Karpas-422 (cell line): ENCODE results near the gene NEIL1. TPM values are rescaled to one million over a fixed set of nuclear protein-coding genes. Genes with fewer than 3 reads are reported as not detected.
"Not testable (repeated sequence)": the region's sequence is repeated elsewhere in the genome, so short reads cannot be mapped to it uniquely, and the experiment has no call there.

Source experiments
- DNase-seq: peaks from one replicate; pipeline ENCODE4 v3.0.0-alpha.2; 2015
- H2AFZ ChIP-seq: fragments of 200-600 bp; sonication (generic); 2 replicates; pipeline ENCODE4 v1.6.1; 2014; ENCODE audit warnings: antibody characterized with exemption, low read length, mixed read lengths
- H3K27ac ChIP-seq: fragments of 200-600 bp; sonication (generic); 2 replicates; pipeline ENCODE4 v1.5.1; 2014; ENCODE audit warnings: mild to moderate bottlenecking, low read length, moderate library complexity
- H3K27me3 ChIP-seq: fragments of 200-600 bp; sonication (generic); 2 replicates; pipeline ENCODE4 v1.6.1; 2014; ENCODE audit warnings: low read length, mixed read lengths
- H3K36me3 ChIP-seq: fragments of 200-600 bp; sonication (generic); 2 replicates; pipeline ENCODE4 v1.6.1; 2014; ENCODE audit warnings: low read length, mixed read lengths; ENCODE audit not compliant: insufficient read depth
- H3K4me1 ChIP-seq: fragments of 200-600 bp; sonication (generic); 2 replicates; pipeline ENCODE4 v1.6.1; 2014; ENCODE audit warnings: mild to moderate bottlenecking, low read length, mixed read lengths
- H3K4me2 ChIP-seq: fragments of 200-600 bp; sonication (generic); 2 replicates; pipeline ENCODE4 v1.6.1; 2014; ENCODE audit warnings: low read length, low read depth, mild to moderate bottlenecking; ENCODE audit not compliant: poor library complexity, severe bottlenecking
- H3K4me3 ChIP-seq: fragments of 200-600 bp; sonication (generic); 2 replicates; pipeline ENCODE4 v1.5.1; 2014; ENCODE audit warnings: mild to moderate bottlenecking, antibody characterized with exemption, low read length, mixed read lengths
- H3K79me2 ChIP-seq: fragments of 200-600 bp; sonication (generic); 2 replicates; pipeline ENCODE4 v1.6.1; 2014; ENCODE audit warnings: mild to moderate bottlenecking, low read length, mixed read lengths
- H3K9ac ChIP-seq: fragments of 200-600 bp; sonication (generic); 2 replicates; pipeline ENCODE4 v1.6.0; 2014; ENCODE audit warnings: low read length
- H3K9me2 ChIP-seq: fragments of 200-600 bp; sonication (generic), shearing (Covaris generic); replicated peaks from 2 replicates; pipeline ENCODE4 v1.6.0; 2014; ENCODE audit warnings: mild to moderate bottlenecking, low read length, moderate library complexity; ENCODE audit not compliant: insufficient read depth
- H3K9me3 ChIP-seq: fragments of 300-700, 200-600 bp; sonication (generic); 2 replicates; pipeline ENCODE4 v1.6.1; 2014; ENCODE audit warnings: low read length, mixed read lengths
- H4K20me1 ChIP-seq: fragments of 200-600 bp; sonication (generic); 2 replicates; pipeline ENCODE4 v1.6.1; 2014; ENCODE audit warnings: mild to moderate bottlenecking, antibody characterized with exemption, low read length, low read depth; ENCODE audit not compliant: insufficient read depth
- total RNA-seq: library from RNA; depleted of rRNA; stranded (reverse); fragments of >200 nt; shearing (Covaris generic); gene quantifications from 2 replicates; pipeline ENCODE4 v1.2.3, GENCODE V29; 2014; ENCODE audit warnings: low replicate concordance; rRNA removed

NEIL1 gene
- total RNA-seq = 16.2 and 22.0 TPM in 2 replicates

GRCh38 chr15:75346796-75347221 is at the start of gene NEIL1:
NEIL1 (plus strand) TSS chr15:75347039; CDS start chr15:75348906, 1,867 bp downstream.
- no peaks in the 10 kb centered on the region for H3K9me2 ChIP-seq
- H3K4me3 ChIP-seq = peak within 1 kb of the TSS; percentile 72
- H3K9me3 ChIP-seq = no peaks in the 10 kb centered on the region
- H2AFZ ChIP-seq = peak within 1 kb of the TSS; percentile 12; the same call in 1 of the 2 replicates
- H3K27ac ChIP-seq = no peak within 1 kb of the TSS
- DNase-seq = no peak
- H3K27me3 ChIP-seq = no peaks in the 10 kb centered on the region
- H4K20me1 ChIP-seq = 0 out of 2 replicates have a peak, but pooled peaks cover 5% of the 10 kb centered on the region
- H3K4me2 ChIP-seq = peak within 1 kb of the TSS; percentile 82
- H3K79me2 ChIP-seq = no peaks in the 10 kb centered on the region
- H3K9ac ChIP-seq = peak within 1 kb of the TSS; percentile 71
- no peaks in the 10 kb centered on the region for H3K36me3 ChIP-seq
- peaks cover 37% of the 10 kb centered on the region for H3K4me1 ChIP-seq

- not testable (repeated sequence) for H3K36me3 ChIP-seq, H3K4me3 ChIP-seq, H3K9ac ChIP-seq, H2AFZ ChIP-seq, H3K79me2 ChIP-seq, H3K4me2 ChIP-seq, H4K20me1 ChIP-seq, DNase-seq, H3K27ac ChIP-seq, H3K4me1 ChIP-seq, H3K9me2 ChIP-seq, H3K27me3 ChIP-seq, H3K9me3 ChIP-seq
Measured at GRCh38 chr15:75298541-75299310, 48.1 kb upstream of the NEIL1 start.

GRCh38 chr15:75299311-75299688 is 47.5 kb upstream of the NEIL1 start:
- not testable (repeated sequence) for H3K9me3 ChIP-seq, H3K4me2 ChIP-seq, H3K36me3 ChIP-seq, H3K79me2 ChIP-seq, H2AFZ ChIP-seq, H3K27me3 ChIP-seq, H4K20me1 ChIP-seq, H3K9me2 ChIP-seq, H3K27ac ChIP-seq, H3K4me3 ChIP-seq, H3K4me1 ChIP-seq, H3K9ac ChIP-seq, DNase-seq

- not testable (repeated sequence) for H3K27me3 ChIP-seq, H3K79me2 ChIP-seq, DNase-seq, H3K27ac ChIP-seq, H3K4me2 ChIP-seq, H2AFZ ChIP-seq, H3K4me3 ChIP-seq, H3K4me1 ChIP-seq, H4K20me1 ChIP-seq, H3K9me3 ChIP-seq, H3K9ac ChIP-seq, H3K36me3 ChIP-seq, H3K9me2 ChIP-seq
Measured at GRCh38 chr15:75300026-75300425, 46.8 kb upstream of the NEIL1 start.

GRCh38 chr15:75302318-75302717 is 44.5 kb upstream of the NEIL1 start:
- Histone ChIP-seq H3K36me3 (no peaks in the 10 kb centered on the region), H3K27me3 (no peaks in the 10 kb centered on the region), H3K9me2 (no peaks in the 10 kb centered on the region), H3K27ac (no peak overlapping the region), H3K9me3 (no peaks in the 10 kb centered on the region), H3K4me1 (no peaks in the 10 kb centered on the region), H3K4me3 (no peak overlapping the region), H3K79me2 (no peaks in the 10 kb centered on the region), H4K20me1 (no peaks in the 10 kb centered on the region), H2AFZ (no peak overlapping the region), H3K4me2 (no peak overlapping the region), H3K9ac (no peak overlapping the region)
- no peak for DNase-seq

GRCh38 chr15:75302753-75303152 is 44.1 kb upstream of the NEIL1 start:
- not testable (repeated sequence) for H3K27ac ChIP-seq, H3K9me3 ChIP-seq, H3K4me1 ChIP-seq, DNase-seq, H2AFZ ChIP-seq, H3K9me2 ChIP-seq, H3K4me2 ChIP-seq, H3K36me3 ChIP-seq, H4K20me1 ChIP-seq, H3K79me2 ChIP-seq, H3K27me3 ChIP-seq, H3K9ac ChIP-seq, H3K4me3 ChIP-seq

- H2AFZ ChIP-seq = no peak overlapping the region
- no peak overlapping the region for H3K27ac ChIP-seq
- H3K36me3 ChIP-seq = no peaks in the 10 kb centered on the region
- no peak overlapping the region for H3K4me2 ChIP-seq
- no peaks in the 10 kb centered on the region for H3K9me2 ChIP-seq
- no peaks in the 10 kb centered on the region for H3K4me1 ChIP-seq
- no peaks in the 10 kb centered on the region for H3K27me3 ChIP-seq
- no peaks in the 10 kb centered on the region for H3K79me2 ChIP-seq
- H3K4me3 ChIP-seq = no peak overlapping the region
- no peaks in the 10 kb centered on the region for H3K9me3 ChIP-seq
- no peak for DNase-seq
- H4K20me1 ChIP-seq = no peaks in the 10 kb centered on the region
- no peak overlapping the region for H3K9ac ChIP-seq
Measured at GRCh38 chr15:75306188-75306587, 40.7 kb upstream of the NEIL1 start.

- H3K36me3 ChIP-seq = no peaks in the 10 kb centered on the region
- H3K79me2 ChIP-seq = no peaks in the 10 kb centered on the region
- H3K9me3 ChIP-seq = no peaks in the 10 kb centered on the region
- no peaks in the 10 kb centered on the region for H3K27me3 ChIP-seq
- H3K4me2 ChIP-seq = no peak overlapping the region
- no peaks in the 10 kb centered on the region for H4K20me1 ChIP-seq
- H3K4me3 ChIP-seq = no peak overlapping the region
- H2AFZ ChIP-seq = no peak overlapping the region
- H3K27ac ChIP-seq = no peak overlapping the region
- H3K9me2 ChIP-seq = no peaks in the 10 kb centered on the region
- peak; percentile 72 for DNase-seq
- no peaks in the 10 kb centered on the region for H3K4me1 ChIP-seq
- H3K9ac ChIP-seq = no peak overlapping the region
Measured at GRCh38 chr15:75307778-75308390, 39.0 kb upstream of the NEIL1 start.
